Frontal cortex (tissue), 4 donors: Measurements from ENCODE around the gene BABAM2. TPM values are rescaled to one million over a fixed set of nuclear protein-coding genes. Genes with fewer than 3 reads are reported as not detected.

Experiments
- DNase-seq, 2 donors: peaks; one replicate each; pipeline ENCODE4 v3.0.0; 2012; ENCODE audit warnings: low spot score in 2 of 2
- FAIRE-seq: peaks from 2 replicates; lab custom pipeline; 2012; peaks lifted over from hg19 to GRCh38; lab: Jason Lieb, UNC
- total RNA-seq: library from RNA; depleted of rRNA; stranded (reverse); fragments of >200 nt; gene quantifications from one replicate; pipeline ENCODE4 v1.2.3, GENCODE V29; 2014
- donor health status: control.
- donor health status: control.
- donor health status: control.

Gene BABAM2
- total RNA-seq, 1 donor from 2014 or later: 14.7 TPM

DNA sequence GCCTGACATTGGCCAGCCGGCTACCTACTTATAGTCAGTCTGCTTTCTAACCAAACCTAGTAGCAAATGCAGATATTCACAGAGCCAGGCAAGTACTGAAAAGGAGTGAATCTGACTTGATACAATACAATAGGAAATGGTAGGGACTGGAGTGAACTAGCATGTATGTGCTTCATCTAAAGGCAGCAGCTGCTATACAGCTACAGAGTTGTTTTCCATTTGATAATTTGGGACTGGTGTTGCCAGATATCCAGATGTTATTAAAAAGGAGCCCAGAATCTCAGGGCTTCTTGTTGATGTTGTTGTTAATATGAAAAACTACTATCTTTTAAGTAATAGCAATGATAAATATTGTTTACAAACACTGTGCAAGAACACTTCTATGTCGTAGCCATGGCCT, 159.4 kb downstream of the BABAM2 start:
- no peak for FAIRE-seq
- no peak for DNase-seq

DNA sequence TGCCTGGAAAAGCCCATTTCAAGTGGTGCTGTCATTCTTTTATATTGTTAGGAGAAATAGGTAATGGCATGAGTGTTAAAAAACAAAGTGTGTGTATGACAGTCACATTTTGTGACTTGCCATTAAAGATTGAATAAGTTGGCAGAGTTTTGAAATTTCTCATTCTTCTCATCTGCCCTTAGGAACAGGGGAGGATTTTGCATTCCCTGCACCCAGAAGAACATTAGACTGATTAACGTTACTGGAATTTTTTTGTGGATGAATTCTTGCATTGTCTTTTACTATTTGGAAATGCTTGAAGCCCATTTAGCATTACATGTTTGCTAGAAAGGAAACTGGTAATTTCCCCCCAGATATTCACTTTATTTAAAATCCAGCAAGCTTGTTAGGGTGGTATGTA, 162.2 kb downstream of the BABAM2 start:
- no peak for FAIRE-seq

DNA sequence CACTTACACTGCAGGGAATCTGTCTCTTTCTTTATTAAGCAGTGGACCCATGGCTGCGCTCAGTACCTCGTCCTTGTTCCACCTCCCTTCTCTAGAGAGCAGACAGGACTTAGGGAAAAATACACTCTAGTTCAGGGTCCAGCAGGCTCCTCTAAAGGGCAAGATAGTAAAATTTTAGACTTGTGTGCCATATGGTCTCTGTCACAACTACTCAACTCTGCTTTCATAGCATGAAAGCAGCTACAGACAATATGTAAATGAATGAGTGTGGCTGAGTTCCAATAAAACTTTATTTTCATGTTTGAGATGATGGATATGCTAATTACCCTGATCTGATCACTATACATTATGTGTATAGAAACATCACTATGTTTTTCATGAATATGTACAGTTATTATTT, 163.1 kb downstream of the BABAM2 start:
- FAIRE-seq (no peak), DNase-seq (no peak)

More for the DNA sequence above, 162.2 kb downstream of the BABAM2 start:
- no peak for DNase-seq

DNA sequence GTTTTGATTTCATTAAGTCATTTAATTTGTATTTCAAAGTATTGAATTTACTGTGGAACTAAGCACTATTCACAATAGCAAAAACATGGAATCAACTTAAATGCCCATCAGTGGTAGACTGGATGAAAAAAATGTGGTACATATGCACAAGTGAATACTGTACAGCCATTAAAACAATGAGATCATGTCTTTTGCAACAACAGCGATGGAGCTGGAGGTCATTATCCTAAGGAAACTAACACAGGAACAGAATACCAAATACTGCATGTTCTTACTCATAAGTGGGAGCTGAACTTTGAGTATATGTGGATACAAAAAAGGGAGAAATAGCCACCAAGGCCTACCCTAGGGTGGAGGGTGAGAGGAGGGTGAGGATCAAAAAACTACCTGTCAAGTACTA, 164.4 kb downstream of the BABAM2 start:
- FAIRE-seq (no peak), DNase-seq (no peak)

DNA sequence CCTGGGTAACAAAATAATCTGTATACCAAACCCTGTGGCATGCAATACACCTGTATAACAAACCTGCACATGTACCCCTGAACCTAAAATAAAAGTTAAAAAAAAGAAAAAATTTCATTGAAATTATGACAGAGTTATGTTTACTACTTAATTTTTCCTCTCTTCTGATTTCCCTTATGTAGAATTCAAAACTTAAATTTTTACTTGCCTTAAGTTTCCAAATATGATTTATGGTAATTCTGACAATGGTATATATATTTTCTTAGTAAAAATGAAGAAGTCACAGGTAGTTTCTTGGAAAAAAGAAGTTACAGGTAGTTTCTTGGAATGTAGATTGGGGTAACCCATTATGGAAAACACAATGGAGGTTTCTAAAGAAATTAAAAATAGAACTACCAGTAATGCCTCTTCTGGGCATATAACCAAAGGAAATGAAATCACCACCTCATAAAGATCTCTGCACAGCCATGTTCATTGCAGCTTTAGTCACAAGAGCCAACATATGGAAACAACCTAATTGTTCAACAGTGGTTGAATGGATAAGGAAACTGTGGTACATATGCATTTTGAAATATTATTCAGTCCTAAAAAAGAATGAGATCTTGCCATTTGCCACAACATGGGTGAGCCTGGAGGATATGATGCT, 164.9 kb downstream of the BABAM2 start:
- FAIRE-seq (no peak), DNase-seq (no peak)

DNA sequence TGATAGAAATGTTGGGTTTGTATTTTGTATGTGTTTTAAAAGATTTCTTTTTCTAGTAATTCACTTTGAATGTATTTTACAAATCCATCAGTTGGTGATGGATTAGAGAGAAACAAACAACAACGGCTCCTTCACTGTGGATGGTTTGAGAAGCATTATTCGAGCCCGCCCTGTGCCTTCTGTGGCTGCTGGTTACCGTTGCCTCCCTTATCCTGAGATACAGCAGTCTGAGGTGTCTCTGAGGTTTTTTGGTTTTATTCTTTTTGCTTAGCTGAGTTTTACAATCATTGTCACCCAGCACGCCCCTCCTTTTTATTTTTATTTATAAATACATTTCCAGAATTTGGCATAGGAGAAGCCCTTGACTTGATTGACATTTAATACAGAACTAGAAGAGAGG, 168.3 kb downstream of the BABAM2 start:
- DNase-seq (no peak), FAIRE-seq (no peak)

DNA sequence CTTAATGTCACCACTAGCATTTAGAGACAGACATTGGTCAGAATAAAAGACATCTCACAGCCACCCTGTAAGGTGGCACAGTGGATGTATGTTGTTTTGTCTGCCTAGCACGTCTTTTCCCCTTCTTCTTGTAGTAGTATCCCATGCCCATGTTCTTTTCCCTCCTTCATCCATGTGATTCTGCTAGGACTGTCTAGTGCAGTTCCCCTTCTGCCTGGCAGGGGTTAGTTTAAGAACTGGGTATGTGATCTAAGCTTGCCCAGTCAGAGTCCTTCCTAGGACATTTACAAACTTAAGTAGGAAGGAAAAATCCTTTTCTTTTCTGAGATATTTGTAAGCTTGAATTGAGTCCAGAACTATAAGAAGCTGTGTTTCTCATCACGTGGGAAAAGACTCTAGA, 172.3 kb downstream of the BABAM2 start:
- FAIRE-seq: no peak
- no peak for DNase-seq

DNA sequence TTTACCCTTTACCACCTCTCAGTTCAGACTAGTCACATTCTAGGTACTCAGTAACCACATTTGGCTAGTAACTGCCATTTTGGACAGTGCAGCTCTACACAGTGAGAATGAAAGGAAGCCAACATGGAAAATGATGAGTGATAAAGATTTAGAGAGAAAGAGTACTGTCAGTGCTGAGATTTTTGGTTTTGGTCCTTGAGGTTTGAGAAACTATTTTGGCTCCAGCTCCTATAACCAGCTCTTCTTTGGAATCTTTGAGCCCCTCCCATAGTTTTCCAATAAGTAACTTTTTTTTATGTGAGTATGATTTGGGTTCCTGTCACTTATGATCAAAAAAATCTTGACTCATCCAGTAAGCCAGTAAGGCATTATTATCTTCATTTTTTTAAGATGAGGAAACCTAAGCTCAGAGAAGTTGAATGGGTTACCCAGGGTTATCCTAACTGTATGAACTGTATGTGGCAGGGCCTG, 173.0 kb downstream of the BABAM2 start:
- DNase-seq (no peak), FAIRE-seq (no peak)

DNA sequence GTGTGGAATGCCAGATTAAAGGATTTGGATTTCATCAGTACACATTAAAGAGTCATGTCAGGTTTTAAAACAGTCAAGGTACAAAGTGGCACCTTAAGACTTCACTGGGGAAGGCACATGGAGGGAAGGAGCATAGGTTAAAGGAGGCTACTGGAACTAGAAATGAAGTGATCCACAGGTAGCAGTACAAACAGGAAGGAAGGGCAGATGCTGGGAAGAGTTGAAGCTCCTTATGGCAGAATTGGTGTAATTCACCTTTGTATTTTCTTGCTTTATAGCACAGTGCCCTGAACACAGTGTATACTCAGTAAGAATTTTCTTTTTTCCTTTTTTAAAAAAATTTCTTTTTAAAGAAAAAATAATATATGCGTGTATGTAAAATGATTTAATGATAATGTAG, 177.1 kb downstream of the BABAM2 start:
- DNase-seq (no peak), FAIRE-seq (no peak)

DNA sequence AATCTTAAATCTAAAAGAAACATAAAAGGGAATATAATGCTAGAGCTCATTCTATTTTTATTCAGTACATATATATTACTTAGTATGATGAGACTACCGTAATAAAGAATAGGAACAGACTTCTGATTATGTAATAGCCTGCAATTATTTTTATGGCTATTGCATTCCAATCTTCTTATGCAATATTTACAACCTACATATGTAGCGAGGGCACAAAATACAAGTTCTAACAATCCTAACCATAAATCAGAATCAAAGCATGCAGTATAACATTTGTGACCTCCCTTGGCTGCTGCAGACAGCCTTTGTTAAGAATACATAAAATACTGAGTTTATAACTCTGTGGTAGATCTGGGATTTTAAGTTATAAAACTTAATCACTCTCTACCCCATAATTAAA, 177.6 kb downstream of the BABAM2 start:
- DNase-seq (no peak), FAIRE-seq (no peak)

DNA sequence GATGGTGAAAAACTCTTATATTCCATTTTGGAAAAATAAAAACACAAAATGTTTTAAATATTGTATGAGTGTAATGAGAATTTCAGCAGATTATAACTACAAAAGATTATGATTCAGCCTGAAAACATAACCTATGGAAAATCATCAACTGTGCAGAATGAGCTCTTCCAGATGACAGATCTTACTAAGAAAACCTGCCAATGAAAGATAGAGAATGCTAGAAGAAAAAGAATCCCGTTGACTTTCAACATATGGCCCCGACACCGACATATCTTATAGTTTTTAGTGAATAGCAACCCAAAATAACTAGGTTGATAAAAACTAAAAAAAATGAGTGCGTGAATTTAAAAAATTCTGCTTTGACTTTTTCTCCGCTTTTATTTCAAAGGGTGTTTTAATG, 178.0 kb downstream of the BABAM2 start:
- FAIRE-seq: no peak
- DNase-seq: no peak

DNA sequence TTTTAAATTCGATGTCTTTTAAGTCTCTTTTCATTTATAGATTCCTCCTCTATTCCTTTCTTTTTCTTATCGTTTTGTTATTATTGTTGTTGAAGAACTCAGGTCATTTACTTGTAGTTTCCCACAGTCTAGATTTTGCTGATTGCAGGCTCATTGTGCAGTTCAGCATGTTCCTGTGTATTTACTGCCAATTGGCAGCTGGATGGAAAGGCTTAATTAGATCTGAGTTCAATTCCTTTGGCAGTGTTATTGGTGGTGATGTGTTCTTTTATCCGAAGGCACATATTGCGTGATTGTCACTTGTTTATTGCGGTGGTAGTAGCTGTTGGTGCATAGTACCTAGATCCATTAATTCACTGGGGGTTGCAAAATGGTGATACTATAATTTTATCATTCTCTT, 180.7 kb downstream of the BABAM2 start:
- FAIRE-seq: no peak
- DNase-seq: no peak

DNA sequence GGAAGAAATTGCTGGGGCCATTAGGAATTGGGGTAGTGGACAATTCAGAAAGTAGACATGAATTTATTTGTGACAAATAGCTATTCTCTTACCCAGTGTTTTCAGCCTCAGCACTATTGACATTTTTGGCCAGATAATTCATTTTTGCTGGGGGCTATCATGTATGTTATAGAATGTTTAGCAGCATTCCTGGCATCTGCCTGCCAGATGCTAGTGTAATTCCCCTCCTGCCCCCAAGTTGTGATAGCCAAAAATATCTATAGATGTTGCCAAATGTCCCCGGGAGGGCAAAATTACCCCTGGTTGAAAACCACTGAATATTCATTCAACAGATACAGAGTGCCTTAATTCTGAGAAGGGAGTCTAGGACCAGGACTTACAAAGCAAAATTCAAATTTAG, 183.6 kb downstream of the BABAM2 start:
- DNase-seq (no peak), FAIRE-seq (no peak)

DNA sequence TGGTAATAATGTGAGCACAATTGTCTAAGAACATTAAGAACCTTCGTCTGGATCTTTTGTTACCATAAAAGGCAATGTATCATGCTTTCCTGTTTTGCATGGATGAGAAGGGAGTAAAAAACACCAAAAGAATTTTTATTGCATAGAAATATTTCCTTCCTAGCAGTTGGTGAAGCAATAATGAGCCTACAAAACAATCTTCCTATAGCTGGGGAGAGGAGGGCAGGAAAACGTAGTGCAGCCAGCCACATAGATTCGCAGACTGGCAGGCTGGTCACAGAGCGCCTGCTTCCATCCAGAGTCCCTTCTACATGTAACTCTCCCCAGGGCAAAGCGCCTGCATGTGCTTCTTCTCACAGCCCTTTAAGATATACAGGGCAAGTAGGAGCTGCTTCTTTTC, 190.4 kb downstream of the BABAM2 start:
- FAIRE-seq: no peak

DNA sequence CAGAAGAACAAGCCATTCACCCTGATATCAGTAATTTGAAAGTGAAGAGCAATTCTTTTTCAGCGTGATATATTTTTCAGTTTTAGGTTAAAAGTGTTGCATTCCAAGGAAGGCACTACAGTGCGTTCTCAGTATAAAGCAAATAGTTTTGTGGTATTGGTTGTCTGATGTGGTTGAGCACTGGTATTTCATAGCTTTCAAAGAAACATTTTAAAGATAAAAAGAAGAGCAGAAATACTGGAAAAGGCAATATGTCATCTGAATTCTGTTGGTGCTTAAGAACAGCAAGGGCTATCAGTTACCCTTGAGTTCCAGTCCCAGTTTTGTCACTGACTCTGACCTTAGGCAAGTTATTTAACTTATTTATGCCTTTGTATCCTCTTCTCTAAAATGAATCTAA, 191.6 kb downstream of the BABAM2 start:
- no peak for DNase-seq

More for the DNA sequence above, 190.4 kb downstream of the BABAM2 start:
- DNase-seq: no peak

DNA sequence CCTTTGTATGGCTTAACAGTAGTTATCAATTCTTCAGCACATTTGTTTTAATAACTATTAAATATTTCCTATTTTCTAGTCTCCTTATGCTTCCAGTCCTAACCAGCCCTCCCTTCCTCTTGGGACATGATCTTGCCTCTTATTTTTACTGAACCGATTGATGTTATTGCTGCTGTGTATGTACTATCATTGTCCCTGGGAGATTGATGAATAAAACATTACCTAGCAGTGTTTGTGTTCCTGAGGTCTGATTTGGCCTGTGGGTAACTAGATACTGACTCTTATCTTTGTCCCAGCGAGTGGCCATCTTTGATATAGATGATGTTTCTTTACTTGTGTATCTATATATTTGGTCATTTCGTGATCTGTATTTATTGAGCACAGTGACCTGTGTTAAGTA, 192.9 kb downstream of the BABAM2 start:
- FAIRE-seq (no peak), DNase-seq (no peak)

More for the DNA sequence above, 191.6 kb downstream of the BABAM2 start:
- no peak for FAIRE-seq

DNA sequence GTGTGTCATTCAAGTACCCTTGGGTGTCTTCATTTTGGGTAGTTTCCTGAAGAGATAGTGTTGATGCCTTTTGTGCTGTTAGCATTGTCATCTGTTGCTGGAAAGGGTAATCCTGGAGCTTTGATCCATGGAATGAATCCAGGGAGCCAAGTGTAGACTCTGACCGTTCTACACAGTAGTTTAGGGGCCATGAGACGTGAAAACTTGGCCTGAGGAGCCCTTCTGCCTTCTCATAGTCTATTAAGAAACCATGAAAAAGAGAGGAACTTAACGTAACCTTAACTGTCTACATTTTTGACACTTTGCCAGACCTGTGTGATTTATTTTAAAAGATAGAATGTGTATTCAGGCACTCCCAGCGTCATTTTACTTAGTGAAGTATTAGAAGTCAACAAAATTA, 194.0 kb downstream of the BABAM2 start:
- FAIRE-seq (no peak), DNase-seq (no peak)

DNA sequence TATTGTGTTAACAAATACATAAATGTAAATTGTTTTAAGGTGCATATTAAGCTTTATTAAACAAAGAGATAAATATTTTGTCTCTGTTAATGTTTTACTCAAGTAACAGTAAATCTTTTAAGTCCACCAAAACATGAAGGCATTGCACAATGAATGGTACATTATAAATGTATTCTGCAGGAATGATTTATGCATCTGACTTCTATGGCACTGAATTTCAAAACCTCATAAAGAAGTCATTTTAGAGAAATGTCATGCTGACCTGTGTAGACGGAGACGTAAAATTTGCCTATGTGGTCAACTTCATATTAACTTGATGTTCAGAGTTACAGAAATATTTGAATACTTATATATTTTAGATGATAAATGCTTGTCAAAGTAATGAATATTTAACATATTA, 194.7 kb downstream of the BABAM2 start:
- no peak for FAIRE-seq

DNA sequence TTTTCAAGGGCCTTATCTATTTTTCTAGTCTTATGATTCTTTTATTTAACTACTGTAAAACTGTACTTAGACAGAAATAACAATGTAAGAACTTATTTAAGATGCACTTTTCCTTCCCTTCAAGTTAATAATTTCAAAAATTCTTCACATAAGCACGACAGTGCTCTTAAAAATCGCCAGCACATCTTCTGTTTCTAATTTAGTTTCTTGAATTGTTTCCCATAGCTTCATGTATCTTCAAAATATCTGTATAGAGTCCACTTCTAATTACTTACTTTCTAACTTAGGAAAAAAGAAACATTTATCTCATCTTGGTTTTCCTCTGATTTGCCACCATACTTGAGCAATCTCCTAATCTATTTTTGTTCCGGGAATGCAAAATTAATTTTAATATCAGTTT, 196.1 kb downstream of the BABAM2 start:
- FAIRE-seq: no peak
- no peak for DNase-seq

More for the DNA sequence above, 194.7 kb downstream of the BABAM2 start:
- DNase-seq: no peak

DNA sequence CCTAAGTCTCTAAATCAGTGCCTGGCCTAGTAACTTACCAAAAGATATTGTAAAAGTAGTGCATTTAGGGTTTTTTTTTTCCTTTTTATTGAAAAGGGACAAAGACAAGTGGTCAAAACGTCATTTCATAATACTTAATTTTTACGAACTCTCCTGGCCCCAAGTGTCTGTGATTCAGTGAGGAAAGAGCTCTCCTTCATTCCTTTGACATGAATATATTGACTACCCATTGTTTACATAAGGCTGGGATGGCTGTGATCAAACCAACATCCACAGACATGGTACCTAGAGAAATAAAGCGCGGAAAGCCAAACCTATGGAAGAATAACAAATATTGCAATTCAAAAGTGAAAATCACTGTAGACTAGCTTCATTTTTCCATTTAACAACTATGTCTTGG, 198.4 kb downstream of the BABAM2 start:
- DNase-seq (no peak), FAIRE-seq (no peak)

DNA sequence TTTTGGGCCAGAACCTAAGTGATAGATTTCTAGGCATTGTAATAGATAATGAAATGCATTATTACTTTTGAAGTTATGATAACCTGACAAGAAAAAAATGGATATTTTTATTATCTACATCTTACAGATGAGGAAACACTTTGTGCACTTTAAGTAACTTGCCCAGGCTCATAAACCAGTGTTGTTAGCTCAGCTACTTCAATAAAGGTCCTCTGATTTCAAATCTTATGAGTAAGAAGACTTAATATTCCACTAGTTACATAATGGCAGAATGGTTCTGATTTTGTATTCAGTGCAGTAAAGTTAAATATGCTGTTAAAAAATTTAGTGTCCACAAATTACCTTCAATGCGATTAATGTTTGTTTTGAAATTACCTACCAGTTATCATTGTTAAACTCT, 199.0 kb downstream of the BABAM2 start:
- FAIRE-seq (no peak), DNase-seq (no peak)

DNA sequence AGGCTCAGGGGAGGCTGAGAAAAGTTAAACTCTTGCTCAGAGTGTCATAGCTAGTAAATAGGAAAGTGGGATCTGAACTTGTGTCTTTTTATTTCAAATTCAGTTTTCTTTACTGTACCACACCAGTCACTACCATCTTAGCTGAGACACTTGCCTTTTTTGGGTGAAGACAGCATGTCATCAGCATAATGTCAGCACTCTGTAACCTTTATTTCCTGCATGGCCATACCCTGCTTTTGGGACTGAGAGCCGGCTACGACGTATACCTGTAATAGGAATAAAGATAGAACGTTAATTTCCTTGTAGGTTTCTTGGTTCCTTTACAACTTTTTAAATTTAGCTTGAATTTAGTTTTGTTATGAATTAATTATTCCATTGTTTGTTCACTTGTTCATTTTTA, 202.8 kb downstream of the BABAM2 start:
- FAIRE-seq (no peak), DNase-seq (no peak)
